ENCODE measurements around the gene FDX1.
"Not testable (repeated sequence)": the region's sequence is repeated elsewhere in the genome, so short reads cannot be mapped to it uniquely, and the experiment has no call there.

The FDX1 gene

DNA sequence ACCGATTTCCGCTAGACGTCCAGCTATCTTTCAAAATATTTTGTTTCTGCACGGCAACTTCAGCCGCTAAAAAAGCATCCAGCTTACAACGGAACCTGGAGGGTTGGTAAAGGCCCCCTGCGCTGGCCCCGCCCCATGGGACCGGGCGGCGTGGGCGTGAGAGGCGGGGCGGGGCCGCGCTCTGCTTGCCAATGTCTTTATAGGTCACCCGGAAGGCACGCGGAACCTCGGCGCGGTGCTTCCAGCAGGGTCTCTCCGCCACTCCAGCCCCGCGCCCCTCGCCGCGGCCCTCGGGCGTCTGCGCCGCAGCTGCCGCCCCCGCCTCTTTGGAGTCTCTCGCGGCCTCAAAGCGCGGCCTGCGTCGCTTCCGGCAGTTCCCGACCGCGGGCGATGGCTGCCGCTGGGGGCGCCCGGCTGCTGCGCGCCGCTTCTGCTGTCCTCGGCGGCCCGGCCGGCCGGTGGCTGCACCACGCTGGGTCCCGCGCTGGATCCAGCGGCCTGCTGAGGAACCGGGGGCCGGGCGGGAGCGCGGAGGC, at the start of gene FDX1:
Gene FDX1 (plus strand): TSS at position 218 of the 536 bp plus-strand sequence. CDS start 173 bp downstream, at position 391.
- peak in 49 of 51 donors; percentile 37 to 93 (median 77) for DNase-seq

- DNase-seq: no peak
Observed at GRCh38 chr11:110380836-110381622, 48.7 kb upstream of the FDX1 start.

GRCh38 chr11:110388231-110388630, 41.5 kb upstream of the FDX1 start:
- not testable (repeated sequence) for DNase-seq

GRCh38 chr11:110389965-110390364, 39.8 kb upstream of the FDX1 start:
- DNase-seq: no peak

DNA sequence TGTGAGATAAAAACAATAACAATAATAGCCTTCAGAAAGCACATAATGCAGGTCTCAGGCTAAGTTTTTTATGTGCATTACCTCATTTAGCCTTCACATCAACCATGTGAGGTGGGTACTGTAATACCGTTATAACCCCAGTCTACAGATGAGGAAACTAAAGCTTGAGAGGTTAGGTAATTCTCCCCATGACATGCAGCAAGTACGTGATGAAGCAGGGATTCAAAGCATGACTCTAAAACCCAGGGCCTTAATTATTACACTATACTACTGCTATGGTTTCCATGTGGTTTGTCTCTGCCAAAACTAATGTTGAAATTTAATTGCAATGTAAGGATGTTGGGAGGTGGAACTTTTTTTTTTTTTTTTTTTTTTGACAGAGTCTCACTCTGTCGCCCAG, 37.7 kb upstream of the FDX1 start:
- DNase-seq: no peak

- not testable (repeated sequence) for DNase-seq
Observed at GRCh38 chr11:110397668-110398286, 32.0 kb upstream of the FDX1 start.

DNA sequence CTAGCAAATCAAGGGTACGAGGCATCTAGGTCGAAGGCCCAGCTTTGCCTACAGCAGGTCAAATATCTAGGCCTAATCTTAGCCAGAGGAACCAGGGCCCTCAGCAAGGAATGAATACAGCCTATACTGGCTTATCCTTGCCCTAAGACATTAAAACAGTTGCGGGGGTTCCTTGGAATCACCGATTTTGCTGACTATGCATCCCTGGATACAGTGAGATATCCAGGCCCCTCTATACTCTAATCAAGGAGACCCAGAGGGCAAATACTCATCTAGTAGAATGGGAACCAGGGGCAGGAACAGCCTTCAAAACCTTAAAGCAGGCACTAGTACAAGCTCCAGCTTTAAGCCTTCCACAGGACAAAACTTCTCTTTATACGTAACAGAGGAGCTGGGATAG, 26.2 kb upstream of the FDX1 start:
- not testable (repeated sequence) for DNase-seq

- DNase-seq: not testable (repeated sequence)
Observed at GRCh38 chr11:110405636-110406035, 24.1 kb upstream of the FDX1 start.

DNA sequence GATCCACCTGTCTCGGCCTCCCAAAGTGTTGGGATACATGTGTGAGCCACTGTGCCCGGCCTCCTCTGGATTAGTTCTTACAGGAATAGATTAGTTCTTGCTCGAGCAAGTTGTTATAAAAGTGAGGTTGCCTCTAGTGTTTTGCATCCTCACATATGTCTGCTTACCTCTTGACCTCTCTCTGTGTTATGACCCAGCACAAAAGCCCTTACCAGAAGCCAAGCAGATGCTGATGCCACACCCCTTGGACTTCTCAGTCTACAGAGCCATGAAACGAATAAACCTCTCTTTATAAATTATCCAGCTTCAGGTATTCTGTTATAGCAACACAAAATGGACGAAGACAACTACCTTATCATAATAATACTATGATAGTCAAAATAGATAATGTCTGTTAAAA, 22.4 kb upstream of the FDX1 start:
- no peak for DNase-seq

- DNase-seq: no peak
Observed at GRCh38 chr11:110409174-110409573, 20.6 kb upstream of the FDX1 start.

DNA sequence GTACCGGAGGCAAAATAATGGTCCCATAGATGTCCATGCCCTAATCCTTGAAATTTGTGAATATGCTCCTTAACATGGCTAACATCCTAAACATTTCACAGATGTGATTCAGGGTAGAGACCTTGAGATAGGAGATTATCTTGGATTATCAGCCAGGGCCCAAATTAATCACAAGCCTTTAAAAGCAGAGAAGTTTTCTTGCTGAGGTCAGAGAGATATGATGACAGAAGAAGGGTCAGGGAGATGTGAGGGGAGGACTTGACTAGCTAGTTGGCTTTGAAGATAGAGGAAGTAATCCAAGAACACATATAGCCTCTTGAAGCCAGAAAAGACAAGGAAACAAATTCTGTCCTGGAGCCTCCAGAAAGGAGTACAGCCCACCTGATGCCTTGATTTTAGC, 19.1 kb upstream of the FDX1 start:
- DNase-seq: no peak

DNA sequence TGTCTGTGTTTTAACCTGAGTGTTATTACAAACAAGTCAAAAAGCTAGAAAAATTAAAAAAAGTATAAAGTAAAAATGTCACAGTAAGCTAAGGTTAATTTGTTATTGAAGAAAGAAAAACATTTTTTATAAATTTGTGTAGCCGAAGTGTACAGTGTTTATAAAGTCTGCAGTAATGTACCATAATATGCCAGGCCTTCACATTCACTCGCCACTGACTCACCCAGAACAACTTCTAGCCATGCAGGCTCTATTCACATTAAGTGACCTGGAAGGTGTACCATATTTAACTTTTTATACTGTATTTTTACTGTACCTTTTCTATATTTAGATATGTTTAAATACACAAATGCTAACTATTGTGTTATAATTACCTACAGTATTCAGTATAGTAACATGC, 14.7 kb upstream of the FDX1 start:
- no peak for DNase-seq

DNA sequence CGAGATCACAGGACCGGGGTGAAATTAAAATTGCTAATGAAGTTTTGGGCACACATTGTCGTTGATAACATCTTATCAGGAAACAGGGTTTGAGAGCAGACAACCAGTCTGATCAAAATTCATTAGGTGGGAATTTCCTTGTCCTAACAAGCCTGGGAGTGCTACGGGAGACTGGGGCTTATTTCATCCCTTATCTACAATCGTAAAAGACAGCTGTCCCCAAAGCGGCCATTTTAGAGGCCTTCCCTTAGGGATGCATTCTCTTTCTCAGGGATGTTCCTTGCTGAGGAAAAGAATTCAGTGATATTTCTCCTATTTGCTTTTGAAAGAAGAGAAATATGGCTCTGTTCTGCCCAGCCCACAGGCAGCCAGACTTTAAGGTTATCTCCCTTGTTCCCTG, 8.1 kb upstream of the FDX1 start:
- DNase-seq: not testable (repeated sequence)

DNA sequence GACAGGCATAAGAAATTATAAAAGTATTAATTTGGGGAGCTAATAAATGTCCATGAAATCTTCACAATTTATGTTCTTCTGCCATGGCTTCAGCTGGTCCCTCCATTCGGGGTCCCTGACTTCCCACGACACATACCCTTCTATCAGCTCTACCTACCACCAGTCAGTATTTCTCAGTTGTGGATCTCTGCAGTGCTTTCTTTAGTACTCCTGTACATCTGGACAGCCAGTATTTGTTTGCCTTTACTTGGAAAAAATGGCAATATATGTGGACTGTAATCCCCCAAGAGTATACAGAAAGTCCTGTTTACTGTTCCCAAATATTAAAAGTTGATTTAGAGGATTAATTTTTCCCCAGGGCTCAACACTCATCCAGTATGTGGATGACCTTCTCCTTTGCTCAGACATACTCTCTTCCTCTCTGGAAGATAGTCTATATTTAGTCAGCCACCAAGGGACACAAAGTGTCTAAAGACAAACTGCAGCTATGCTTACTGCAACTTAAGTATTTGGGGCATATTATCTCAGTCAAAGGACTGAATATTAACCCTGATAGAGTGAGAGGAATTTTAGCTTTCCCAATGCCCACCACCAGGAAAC, 7.3 kb upstream of the FDX1 start:
- DNase-seq: no peak

- DNase-seq: no peak
Observed at GRCh38 chr11:110424775-110425444, 4.8 kb upstream of the FDX1 start.

DNA sequence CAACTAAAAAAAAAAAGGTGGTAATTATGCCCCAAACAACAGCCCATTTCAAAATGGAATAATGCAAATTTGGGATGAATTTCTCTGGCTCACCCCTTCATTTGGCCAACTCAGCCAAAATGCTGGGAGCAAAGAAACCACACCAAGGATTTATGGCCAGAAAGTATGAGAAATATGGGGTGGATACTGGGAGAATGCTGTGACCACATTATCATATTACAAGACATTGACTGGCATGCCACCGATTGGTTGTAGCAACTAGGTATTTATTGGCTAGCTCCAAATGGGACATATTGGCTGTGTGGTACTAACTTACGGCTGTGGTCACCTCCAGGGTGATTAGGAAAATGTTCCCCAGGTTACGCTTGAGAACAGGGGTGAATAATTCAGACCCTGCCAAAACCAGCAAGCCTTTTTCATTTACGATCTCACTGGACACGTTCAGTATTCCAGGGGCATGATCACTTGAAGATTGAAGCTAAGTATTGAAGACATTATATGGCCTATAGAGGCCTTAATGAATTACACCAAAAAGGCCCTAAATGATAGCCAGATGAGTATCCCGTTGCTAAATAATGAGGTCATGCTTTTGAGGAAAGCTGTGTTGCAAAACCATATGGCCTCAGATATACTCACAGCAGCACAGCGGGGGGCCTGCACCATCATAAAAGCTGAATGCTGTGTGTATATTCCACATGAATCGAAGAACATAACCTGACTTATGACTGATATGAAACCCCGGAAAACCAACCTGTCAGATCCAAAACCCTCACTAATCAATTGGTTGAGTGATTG, 3.8 kb upstream of the FDX1 start:
- no peak for DNase-seq

DNA sequence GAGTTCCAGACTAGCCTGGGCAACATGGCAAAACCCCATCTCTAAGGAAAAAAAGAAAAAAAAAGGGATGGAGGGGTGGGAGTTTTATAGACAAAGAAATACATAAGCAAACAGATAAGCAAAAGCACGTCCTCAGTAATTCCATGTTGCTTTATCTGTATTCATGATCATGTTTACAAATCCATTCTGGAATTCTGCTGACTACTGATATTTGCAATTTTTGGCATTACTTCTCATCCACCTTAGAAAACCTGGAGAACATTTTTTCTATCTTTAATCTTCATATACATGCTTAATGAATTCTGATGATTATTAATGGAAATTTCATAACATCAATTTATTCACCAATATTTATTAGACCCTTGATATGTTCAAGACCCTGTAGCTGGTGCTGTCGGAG, 1.7 kb upstream of the FDX1 start:
- DNase-seq: no peak

DNA sequence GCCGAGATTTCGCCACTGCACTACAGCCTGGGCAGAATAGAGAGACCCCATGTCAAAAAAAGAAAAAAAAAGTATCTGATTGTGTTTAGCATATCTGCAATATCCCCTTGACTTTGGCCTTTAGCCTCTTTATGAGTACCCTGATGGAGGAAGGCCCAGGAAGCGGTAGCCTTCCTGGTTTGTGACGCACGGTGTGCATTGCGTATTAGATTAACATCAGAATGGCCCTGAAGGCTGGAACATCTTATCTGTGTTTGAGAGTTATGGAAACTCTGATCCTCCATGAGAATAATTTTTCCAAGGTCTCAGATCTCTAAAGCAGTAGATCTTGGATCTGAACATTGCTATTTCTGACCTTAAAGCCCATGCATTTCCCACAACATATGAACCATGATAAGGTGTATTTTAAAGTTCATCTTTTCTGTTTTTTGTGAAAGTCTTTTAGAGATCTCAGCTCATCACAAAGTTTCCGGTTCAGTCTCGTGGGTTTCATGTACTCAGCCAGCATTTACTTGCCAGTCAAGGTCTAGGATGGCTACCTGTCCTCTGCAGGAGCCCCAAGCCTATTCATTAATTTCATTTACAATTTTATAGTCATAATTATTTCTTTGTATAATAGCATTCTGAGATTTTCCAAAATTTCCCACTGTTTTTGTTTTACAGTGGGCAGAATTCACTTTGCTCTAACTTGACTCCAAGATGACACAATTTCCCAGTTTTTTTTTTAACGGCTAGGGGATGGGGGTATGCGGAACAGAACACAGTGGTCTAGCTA, 605 bp upstream of the FDX1 start:
- peak in 1 of 51 donors; percentile 39 for DNase-seq

- peak in 36 of 51 donors; percentile 8 to 81 (median 61) for DNase-seq
Observed at GRCh38 chr11:110430267-110431050, 711 bp downstream of the FDX1 start.

All from hypothalamus (tissue), 51 donors.